G401 (cell line): Measurements from ENCODE around the gene SS18L1. TPM values are rescaled to one million over a fixed set of nuclear protein-coding genes. Genes with fewer than 3 reads are reported as not detected.

Experiments
- DNase-seq: peaks from one replicate; pipeline ENCODE4 v3.0.0-alpha.2; 2015; ENCODE audit warnings: low spot score
- in situ Hi-C: cut with HindIII; loops from 2 replicates; pipeline ENCODE4 v1.10.0; 2016; ENCODE audit warnings: low sequenced_read_pairs, mixed read lengths
- total RNA-seq: library from RNA; depleted of rRNA; stranded (reverse); fragments of >200 nt; shearing (Covaris generic); gene quantifications from 2 replicates; pipeline ENCODE4 v1.2.3, GENCODE V29; 2014

Gene SS18L1
- total RNA-seq, 1 experiment from 2014 or later = 9.6 TPM

- in situ Hi-C loops = no loop called here
- DNase-seq = peak; percentile 61
Measured at GRCh38 chr20:62149532-62150309, 6.2 kb downstream of the SS18L1 start.

DNA sequence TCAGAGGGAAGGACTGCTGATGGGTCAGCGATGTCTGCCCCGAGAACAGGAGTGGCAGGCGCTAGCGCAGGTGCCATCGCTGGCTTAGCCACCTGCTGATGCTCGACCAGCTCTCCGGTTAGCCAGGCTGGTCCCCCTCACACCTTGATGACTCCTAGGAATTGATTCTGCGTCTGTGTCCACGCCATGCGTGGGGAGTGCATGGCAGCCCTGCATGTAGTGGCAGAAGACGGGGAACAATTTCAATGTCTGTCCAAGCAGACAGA is 6.7 kb downstream of the SS18L1 start:
- DNase-seq = no peak
- in situ Hi-C loops = no loop called here

DNA sequence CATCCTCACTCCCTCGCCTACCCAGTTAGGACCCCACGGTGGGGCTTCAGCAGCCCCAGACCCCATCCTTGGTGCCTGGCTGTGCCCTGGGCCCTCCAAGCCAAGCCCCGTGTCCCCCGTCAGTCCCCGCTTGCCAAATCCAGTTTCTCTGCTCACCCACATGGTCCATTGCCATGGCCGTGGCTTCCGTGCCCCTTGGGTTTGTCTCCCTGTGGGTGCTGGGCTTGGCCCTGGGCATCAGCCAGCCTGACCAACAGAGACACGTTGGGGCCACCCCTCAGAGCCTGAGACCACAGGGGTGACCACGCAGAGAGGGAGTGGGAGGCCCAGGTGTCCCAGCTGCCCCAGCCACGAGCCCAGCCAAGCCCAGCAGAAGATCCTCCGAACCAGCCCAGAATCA is 7.7 kb downstream of the SS18L1 start:
- no peak for DNase-seq
- in situ Hi-C loops = no loop called here

GRCh38 chr20:62151835-62152364 is 8.3 kb downstream of the SS18L1 start:
- DNase-seq = no peak
- in situ Hi-C loops = no loop called here

DNA sequence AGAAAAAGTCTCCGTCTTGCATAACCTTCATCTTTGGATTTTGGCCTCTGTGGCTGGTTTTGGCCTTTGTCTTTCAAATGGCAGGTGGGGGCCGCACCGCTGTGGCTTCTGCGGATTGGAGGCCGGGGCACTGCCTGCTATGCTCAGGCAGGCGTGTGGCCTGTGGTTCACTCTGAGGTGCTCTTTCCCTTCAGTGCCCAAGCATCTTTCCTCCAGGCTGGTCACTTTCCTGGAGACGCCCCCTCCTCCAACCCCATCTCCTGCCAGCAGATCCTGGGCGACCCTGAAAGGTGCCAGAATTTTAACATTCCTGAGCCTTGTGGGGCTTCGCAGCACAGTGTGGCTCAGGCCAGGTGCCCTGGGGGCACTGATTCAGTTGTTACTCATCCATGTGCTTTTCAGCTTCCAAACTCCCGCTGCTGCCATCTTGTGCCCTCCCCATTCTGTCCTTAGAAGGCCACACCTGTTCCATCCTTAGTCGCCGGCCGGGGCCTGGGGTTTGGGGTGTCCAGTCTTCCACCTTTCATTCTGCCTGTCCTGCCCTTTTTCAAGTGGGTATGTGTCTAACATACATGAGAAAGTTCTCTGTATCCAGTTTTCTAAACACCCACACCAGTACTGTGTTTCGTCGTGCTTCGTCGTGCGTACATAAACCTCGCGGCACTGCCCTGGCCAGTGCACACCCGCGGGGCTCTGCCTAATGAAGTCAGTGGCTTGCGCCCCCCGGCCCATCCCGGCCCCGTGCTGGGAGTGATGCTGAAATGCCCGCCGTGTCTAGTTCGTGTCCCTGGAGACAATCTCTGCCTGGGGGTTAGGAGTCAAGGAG is 12.1 kb downstream of the SS18L1 start:
- peak; percentile 49 for DNase-seq
- in situ Hi-C loops = no loop called here

GRCh38 chr20:62156254-62156556 is 12.6 kb downstream of the SS18L1 start:
- no peak for DNase-seq

DNA sequence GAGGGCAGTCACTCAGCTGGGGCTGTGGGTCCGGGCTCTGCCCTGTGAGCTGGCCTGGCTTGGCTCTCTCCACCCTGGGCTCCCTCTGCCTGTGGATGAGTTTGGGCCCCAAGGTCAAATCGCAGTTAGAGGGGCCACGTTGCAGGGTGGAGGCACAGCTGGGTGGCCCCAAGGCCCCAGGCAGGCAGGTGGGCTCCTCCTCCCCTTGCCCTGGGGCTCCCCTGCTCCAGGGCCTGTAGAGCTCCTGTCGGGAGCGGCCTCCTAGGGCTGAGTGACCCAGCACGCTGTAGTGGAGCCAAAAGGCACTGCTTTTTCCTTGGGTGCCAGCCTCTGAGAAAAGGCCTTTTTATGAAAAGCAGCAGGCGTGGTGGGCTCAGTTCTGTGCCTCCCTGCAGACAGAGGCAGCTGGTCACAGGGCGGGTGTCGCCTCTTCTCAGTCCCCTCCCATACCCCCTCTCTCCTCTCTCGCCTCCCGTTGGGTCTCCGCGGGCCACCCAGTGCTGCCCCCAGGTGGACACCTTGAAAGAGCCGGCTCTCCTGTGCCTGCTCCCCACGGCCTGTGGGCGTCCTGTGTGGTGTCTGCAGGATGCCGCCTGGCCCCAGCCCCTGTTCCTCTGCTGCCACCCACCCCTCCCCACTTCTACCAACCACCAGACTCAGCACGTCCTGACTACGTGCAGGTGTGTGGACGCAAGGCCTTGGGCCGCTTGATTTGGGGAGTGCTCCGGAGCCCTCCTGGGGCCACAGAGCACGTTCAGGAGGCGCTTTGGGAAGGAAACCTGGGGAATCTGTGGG is 13.2 kb downstream of the SS18L1 start:
- DNase-seq = peak; percentile 78
- in situ Hi-C loops = no loop called here

More at GRCh38 chr20:62156254-62156556, 12.6 kb downstream of the SS18L1 start:
- in situ Hi-C loops = no loop called here

- in situ Hi-C loops = no loop called here
- no peak for DNase-seq
Measured at GRCh38 chr20:62157387-62158087, 14.0 kb downstream of the SS18L1 start.

- DNase-seq = no peak
Measured at GRCh38 chr20:62158088-62158400, 14.5 kb downstream of the SS18L1 start.

GRCh38 chr20:62158541-62158940 is 15.0 kb downstream of the SS18L1 start:
- no peak for DNase-seq
- in situ Hi-C loops = no loop called here

More at GRCh38 chr20:62158088-62158400, 14.5 kb downstream of the SS18L1 start:
- in situ Hi-C loops = no loop called here

DNA sequence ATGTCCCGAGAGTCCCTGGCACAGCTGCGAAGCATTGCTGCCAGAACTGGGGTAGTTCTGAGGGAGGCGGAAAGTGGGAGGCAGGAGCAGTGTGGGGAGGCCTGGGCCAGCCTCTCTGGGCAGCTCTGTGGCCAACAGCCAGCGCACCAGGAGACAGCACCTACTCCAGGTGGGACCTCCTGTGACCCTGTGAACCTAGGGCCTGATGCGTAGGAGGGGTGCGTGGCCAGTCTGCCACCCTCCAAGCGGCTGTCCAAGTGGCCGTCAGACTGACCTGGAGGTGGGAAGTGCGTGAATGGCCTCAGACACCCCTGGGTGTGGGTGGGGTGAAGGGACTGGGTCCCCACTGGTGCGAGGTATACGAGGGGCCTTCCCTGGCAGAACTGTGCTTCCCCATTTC is 15.5 kb downstream of the SS18L1 start:
- in situ Hi-C loops = no loop called here
- DNase-seq = no peak

DNA sequence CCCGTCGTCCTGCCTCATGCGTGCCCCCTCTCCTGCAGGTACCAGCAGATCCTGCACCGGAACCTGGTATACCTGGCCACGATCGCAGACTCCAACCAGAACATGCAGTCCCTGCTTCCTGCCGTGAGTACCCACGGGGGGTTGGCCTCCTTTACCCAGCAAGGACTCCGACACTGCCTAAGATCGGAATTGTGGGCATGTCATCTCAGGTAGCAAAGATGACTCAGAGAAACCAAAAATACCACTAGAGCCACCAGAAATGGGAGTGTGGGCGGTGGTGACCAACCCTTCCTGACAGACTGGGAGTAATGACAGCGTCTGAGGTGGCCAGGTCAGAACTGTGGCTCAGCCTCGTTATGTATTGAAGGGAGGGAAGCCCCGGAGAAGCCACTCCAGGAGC is 16.3 kb downstream of the SS18L1 start:
- in situ Hi-C loops = no loop called here
- DNase-seq = peak; percentile 72

GRCh38 chr20:62160253-62160652 is 16.7 kb downstream of the SS18L1 start:
- no peak for DNase-seq
- in situ Hi-C loops = no loop called here

DNA sequence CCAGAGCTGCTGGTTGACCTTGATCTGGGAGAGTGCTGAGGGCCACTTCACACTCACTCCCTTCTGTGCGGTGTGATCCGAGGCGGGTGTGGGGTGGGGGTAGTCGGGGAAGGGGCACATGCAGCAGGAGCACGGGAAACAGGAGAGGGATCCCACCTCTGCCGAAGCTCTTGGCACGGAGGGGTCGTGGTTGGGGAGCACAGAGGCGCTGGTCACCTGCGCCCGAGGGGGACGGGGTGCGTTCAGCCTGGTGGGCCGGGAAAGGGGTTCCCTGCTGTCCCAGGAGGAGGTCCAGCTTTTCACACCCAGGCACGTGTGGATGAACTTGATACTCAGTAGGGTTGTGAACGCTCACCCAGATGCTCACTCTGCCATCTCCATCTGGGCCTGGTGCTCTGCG is 17.3 kb downstream of the SS18L1 start:
- DNase-seq = no peak
- in situ Hi-C loops = no loop called here

- DNase-seq = peak; percentile 74
- in situ Hi-C loops = no loop called here
Measured at GRCh38 chr20:62161347-62161746, 17.8 kb downstream of the SS18L1 start.

DNA sequence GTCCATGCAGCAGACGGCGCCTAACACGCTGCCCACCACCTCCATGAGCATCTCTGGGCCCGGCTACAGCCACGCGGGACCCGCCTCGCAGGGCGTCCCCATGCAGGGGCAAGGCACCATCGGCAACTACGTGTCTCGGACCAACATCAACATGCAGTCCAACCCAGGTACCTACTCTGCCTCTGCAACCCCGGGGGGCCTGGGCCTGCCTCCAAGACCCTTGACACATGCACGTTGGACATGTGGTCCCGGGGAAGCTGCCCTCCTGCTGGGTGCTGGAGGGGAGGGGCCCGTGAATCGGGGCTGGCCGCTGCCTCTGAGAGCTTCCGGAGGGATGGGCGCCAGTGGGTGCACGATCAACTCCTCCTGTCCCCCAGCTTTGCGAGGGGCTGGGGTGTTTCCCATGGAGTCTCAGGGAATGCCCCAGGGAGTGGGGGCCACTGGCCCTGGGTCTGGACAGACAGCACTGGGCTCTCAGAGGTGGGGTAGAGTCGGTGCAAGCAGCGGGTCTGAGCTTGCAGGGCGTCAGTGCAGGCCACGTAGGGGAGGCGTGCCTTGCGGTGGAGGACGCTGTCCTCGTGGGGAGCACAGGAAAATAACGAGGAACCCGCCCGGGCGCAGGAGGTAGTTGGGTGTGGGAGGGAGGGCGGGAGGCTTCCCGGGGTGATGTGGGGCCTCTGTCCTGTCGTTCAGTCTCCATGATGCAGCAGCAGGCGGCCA is 19.4 kb downstream of the SS18L1 start:
- in situ Hi-C loops = no loop called here
- DNase-seq = no peak

- in situ Hi-C loops = no loop called here
Measured at GRCh38 chr20:62163485-62163865, 19.9 kb downstream of the SS18L1 start.

DNA sequence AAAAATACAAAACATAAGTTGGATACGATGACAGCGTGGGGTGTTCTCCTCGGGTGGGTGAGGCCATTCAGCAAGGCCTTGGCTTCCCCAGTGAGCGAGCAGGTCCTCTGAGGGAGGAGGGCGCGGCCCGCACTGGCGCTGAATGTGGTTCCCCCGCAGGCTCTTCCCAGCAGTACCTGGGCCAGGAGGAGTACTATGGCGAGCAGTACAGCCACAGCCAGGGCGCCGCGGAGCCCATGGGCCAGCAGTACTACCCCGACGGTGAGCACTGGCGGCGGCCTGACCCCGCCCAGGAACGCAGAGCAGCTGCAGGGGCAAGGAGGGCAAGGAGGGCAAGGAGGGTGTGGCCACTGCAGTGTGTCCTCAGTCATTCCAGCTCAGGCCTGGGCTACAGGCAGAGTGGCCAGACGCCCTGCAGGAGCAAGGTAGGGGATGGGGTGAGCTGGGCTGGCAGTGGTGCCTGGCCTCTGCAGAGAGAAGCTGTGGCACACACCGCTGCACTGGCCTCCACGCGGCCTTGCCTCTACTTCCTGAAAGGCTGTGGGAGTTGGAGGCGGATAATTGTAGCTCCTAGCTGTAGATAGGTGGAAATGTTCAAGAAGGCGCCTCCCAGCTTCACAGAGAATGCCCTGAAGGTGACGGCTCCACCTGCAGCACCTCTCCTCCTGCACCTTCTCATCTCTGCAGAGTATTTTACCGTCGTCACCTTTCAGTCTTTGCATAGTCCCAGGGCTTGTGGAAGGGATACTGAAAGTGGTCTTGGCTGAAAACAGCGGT is 20.6 kb downstream of the SS18L1 start:
- no peak for DNase-seq
- in situ Hi-C loops = no loop called here

More at GRCh38 chr20:62163485-62163865, 19.9 kb downstream of the SS18L1 start:
- no peak for DNase-seq
